GM18505 (cell line): ENCODE data around the gene PLXDC1.
"Not testable (repeated sequence)": the region's sequence is repeated elsewhere in the genome, so short reads cannot be mapped to it uniquely, and the experiment has no call there.

Source experiments
- ATAC-seq: cut with Tn5 transposase; IDR thresholded peaks from one replicate; pipeline ENCODE4 v1.9.1; 2021; ENCODE audit not compliant: unreplicated experiment
- POLR2A ChIP-seq: IDR thresholded peaks from 4 replicates; pipeline ENCODE4 v1.6.1; 2011; ENCODE audit warnings: borderline replicate concordance; ENCODE audit not compliant: insufficient read depth, insufficient read length; ENCODE audit errors: extremely low read depth

PLXDC1 gene

DNA sequence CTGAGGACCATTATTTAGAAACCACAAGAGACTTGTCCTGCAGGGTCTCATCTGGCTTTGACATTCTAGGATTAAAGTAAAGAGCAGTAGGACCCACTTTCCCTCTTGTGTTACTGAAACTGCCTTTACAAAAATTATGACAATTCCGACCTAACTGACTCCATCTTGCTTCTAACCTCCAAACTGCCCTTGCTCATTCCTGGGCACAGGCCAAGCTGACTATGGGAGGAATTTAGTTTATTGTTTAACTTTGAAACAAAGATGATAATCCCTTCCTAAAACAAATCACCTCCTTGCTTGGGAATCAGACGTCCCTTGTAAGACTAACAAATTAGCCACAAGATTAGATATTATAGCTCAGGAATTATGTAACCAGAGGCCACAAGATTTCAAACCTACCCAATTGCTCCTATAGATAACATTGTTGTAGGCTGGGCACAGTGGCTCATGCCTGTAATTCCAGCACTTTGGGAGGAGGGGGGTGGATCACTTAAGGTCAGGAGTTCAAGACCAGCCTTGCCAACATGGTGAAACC, 97.3 kb downstream of the PLXDC1 start:
- TF ChIP-seq POLR2A, result no peak
- ATAC-seq, result no peak

DNA sequence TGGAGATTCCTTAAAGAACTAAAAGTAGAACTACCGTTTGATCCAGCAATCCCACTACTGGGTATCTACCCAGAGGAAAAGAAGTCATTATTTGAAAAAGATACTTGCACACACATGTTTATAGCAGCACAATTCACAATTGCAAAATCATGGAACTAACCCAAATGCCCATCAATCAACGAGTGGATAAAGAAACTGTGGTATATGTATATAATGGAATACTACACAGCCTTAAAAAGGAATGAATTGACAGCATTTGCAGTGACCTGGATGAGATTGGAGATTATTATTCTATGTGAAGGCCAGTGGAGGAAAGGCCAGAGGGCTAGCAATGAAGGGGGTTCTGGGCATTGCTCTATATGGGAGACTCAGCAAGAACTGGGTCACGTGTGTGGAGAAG, 99.0 kb downstream of the PLXDC1 start:
- not testable (repeated sequence) for ATAC-seq

DNA sequence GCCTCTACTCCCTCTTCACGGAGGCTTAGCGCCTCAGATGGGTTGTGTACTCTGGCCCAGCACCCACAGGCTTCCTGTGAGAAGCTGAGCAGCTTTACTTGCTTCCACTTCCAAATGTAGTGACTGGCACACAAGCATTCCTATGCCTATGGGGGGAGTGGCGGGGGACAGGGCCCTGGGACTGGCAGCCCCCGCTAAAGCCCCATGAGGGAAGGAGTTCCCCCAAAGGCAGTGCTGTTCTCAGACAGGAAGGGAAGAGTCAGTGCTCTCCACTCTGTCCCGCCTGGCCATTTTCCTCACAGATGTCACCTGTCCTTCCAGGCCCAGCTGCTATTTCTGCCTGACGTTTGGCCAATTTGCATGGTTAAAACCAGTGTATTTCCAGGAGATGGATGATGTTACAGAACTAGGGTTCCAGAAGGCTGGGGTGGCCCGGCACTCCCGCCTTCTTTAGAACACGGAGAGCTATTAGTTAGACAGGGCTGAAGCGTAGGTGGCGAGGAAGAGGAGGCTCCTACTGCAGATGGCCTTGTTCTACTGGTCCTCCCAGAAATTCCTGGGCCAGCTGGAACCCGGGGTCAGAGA, 100.3 kb downstream of the PLXDC1 start:
- TF ChIP-seq POLR2A, result no peak
- ATAC-seq, result no peak

DNA sequence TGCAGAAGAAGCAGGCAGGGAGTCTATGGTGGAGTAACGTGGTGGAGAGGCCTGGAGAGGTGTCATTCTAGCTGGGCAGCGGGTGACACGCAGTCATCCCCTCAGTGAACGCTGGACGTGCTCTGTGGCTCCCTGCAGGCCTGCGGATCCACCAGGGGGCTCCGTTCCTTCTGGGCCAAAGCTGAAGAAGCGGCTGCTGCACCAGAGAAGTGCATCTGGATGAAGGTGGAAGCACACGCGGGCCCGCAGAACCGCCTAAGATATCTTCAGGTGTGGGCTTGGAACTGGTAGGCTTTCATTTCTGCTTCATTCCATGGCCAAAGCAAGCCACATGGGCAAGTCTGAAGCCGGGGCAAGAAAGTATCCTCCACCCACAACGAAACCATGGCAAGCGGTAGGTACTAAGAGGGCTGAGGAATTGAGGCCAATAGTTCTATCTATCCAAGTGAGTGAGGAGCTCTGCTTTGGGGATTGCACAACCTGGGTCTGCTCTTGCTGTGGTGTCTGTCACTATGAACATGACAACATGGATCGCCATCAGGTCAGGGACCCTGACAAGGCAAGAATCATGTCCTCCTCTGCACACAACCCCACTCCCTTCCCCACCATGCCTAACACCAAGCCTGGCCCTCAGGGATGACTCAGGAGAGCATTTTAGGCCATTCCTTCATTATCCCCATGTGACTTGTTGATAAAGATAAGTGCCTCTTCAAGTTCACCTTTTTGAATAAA, 105.3 kb downstream of the PLXDC1 start:
- TF ChIP-seq POLR2A, result no peak
- ATAC-seq, result no peak

DNA sequence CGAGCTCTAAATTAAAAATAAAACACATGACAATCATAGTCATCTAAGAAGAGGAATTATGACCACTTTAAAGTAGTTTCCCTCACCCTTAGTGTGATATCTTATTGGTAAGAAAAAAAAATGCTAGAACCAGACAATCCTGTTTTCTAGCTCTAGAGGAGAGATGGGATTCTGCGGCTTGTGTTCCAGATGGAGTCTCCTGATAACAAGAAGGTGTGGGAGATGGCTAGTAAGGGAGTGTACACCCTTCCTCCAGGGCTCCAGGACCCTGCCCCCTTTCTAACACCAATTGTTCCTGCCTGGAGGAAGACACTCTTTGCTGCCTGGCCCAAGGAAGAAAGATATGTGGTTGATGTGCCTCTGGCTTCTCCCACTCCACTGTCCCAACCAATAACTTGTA, 115.4 kb downstream of the PLXDC1 start:
- no peak for ATAC-seq
- no peak for TF ChIP-seq POLR2A

DNA sequence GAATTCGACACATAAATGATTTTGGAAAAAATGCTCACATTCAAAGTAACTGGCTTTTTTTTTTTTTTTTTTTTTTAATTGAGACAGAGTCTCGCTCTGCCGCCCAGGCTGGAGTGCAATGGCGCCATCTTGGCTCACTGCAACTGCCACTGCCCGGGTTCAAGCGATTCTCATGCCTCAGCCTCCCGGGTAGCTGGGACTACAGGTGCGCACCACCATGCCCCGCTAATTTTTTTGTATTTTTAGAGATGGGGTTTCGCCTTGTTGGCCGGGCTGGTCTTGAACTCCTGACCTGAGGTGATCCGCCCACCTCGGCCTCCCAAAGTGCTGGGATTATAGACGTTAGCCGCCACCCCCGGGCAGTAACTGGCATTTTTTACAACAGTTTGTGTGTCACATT, 115.9 kb downstream of the PLXDC1 start:
- ATAC-seq, result not testable (repeated sequence)

DNA sequence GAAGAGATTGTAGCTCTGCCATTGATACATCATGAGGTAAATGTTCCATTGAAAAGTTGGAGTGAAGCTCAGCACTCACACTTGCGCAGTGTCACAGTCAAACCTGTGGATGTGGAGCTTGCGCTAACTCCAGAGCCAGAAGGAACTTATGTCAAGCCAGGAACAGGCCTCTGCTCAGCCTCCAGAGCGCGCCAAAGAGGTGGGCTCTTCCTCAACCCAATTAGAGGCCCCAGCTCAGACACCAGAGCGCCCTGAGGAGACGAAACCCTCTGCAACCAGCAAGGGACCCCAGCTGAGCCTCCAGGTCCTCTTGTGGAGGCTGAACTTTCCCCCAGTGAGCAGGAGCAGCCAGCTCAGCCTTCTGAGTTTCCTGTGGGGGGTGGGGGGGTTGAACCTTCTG, 122.7 kb downstream of the PLXDC1 start:
- ATAC-seq, result no peak

DNA sequence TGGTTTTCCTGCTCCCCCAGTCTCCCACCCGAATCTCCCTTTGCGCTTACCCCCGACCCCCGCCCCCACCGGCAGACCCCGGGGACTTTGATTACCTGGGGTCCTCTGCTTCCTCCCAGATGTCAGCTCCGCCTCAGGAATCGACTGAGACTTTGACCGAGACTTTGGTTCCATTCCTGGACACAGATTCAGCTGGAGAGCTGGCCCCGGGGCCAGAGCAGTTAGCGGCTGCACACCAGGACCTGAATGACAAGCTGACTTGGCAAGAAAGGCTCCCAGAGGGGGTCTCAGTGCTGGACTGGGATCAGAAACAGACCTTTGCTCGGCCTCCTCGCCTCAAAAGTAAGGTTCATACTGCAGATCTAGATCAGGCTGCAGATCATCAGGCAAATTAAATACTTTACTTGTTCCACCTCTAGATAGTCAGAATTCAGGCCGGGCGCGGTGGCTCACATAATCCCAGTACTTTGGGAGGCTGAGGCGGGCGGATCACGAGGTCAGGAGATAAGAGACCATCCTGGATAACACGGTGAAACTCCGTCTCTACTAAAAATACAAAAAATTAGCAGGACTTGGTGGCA, 123.9 kb downstream of the PLXDC1 start:
- ATAC-seq, result no peak
- TF ChIP-seq POLR2A, result no peak

More for the DNA sequence above, 122.7 kb downstream of the PLXDC1 start:
- TF ChIP-seq POLR2A, result no peak

DNA sequence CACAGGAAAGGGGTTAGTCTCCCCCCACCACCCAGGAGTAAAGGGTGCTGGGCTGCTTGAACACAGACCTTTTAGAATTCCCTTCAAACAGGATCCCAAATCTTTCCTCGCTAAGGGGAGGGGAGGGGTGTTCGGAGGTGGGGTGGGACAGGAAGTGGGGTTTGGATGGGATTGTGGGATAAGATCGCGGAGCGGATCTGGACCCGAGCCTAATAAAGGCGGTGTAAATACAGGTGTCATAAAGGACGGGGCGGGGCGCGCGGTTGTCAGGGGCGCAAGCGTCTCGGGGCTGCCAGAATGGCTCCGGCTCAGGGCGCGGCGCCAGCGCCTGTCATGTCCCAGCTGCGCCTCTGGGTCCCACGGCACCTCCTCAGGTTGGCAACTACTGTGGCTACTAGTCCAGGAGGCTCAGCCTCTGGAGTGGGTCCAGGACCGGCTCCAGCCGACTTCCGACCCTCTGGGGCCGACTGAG, 124.4 kb downstream of the PLXDC1 start:
- ATAC-seq, result no peak
- no peak for TF ChIP-seq POLR2A

DNA sequence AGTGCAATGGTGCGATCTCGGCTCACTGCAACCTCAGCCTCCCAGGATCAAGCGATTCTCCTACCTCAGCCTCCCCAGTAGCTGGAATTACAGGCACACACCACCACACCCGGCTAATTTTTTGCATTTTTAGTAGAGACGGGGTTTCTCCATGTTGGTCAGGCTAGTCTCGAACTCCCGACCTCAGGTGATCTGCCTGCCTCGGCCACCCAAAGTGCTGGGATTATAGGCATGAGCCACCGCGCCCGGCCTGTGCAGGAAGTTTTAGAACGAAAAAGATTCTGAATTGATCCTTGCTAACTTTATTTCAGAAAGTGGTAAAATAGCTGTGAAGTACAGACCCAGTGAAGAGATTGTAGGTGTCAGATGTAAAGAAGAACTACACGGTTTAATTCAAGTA, 125.1 kb downstream of the PLXDC1 start:
- not testable (repeated sequence) for ATAC-seq

DNA sequence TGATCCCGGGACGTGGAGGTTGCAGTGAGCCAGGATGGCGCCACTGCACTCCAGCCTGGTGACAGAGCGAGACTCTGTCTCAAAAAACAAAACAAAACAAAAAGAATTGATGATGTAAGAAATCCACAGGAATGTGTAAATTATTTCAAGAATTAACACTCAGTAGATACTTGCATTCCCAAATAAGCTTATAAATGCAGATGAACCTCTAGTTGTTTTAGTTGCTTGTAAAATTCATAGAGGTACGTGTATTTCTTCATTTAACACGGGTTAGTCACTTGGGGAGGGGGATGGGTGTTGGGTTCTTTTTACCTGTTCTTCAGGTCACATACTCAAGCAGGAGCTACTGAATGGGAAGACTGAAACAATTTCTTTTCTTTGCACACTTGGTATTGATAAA, 128.5 kb downstream of the PLXDC1 start:
- no peak for TF ChIP-seq POLR2A
- ATAC-seq, result no peak

DNA sequence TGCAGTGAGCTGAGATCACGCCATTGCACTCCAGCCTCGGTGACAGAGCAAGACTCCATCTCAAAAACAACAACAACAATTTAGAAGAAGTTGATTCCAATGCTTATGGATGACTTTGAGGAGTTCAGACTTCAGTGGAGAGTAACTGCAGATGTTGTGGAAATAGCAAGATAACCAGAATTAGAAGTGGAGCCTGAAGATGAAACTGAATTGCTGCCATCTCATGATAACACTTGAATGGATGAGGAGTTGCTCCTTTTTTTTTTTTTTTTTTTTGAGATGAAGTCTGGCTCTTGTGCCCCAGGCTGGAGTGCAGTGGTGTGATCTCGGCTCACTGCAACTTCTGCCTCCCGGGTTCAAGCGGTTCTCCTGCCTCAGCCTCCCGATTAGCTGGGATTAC, 131.4 kb downstream of the PLXDC1 start:
- ATAC-seq, result not testable (repeated sequence)

DNA sequence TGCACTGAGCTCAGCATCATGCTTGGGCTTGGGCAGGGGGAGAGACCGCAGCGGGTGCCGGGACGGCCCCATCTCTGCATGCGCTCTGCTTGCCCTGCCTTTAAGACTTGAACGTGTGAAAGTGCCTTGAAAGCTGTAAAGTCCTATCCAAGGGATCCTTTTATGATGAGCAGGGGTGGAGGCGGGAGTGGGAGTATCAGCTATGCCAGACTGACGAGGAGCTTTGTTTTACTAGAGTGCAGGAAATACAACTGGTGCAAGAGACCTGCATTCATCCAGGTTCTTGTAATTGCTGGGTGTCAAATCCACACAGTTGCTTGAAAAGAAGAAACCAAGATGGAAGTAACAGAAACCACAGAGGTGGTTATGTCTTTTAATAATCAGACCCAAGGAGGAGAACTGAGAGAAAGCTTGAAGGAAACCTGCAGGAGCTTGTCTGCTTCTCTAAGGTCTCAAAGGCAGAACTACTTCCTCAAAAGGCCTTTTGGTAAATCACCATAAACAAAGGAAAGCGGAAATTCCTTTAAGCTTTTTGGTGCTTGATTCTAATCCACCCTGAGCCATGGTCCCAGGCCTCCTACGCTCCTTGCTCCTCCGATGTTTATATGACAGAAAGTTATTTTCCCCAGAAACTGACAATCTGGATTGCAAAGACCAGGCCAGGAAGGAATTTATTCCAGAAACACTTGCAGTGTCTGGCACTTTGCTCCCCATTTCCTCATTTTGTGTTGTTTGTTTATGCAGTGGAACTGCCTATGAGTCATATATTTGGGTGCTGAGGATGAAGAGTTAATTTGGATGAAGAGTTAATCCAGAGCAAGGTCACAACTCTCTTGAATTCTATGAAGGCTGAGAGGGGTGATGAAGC, 132.9 kb downstream of the PLXDC1 start:
- ATAC-seq, result no peak
- no peak for TF ChIP-seq POLR2A
